ENCODE data around the gene RAB20.
"Not testable (repeated sequence)": the region's sequence is repeated elsewhere in the genome, so short reads cannot be mapped to it uniquely, and the experiment has no call there.

Gene RAB20

GRCh38 chr13:110554946-110555345 lies 6.6 kb downstream of the RAB20 start:
- no peak for DNase-seq (ENCODE audit: low read depth in 2 of 2)

GRCh38 chr13:110554227-110554836 lies 7.2 kb downstream of the RAB20 start:
- no peak for DNase-seq (ENCODE audit: low read depth in 2 of 2)

- DNase-seq (ENCODE audit: low read depth in 2 of 2) = no peak
These were observed 8.1 kb downstream of the RAB20 start for GRCh38 chr13:110553417-110553816.

GRCh38 chr13:110552767-110553166 lies 8.8 kb downstream of the RAB20 start:
- no peak for DNase-seq (ENCODE audit: low read depth in 2 of 2)

- DNase-seq (ENCODE audit: low read depth in 2 of 2) = no peak
These were observed 10.2 kb downstream of the RAB20 start for GRCh38 chr13:110551284-110551683.

- no peak for DNase-seq (ENCODE audit: low read depth in 2 of 2)
These were observed 11.7 kb downstream of the RAB20 start for GRCh38 chr13:110549795-110550160.

- DNase-seq (ENCODE audit: low read depth in 2 of 2) = no peak
These were observed 12.4 kb downstream of the RAB20 start for GRCh38 chr13:110548891-110549794.

- peak; percentile 53 to 54 for DNase-seq (ENCODE audit: low read depth in 2 of 2)
These were observed 14.6 kb downstream of the RAB20 start for GRCh38 chr13:110546926-110547325.

- DNase-seq (ENCODE audit: low read depth in 2 of 2) = no peak
These were observed 15.1 kb downstream of the RAB20 start for GRCh38 chr13:110546378-110546777.

GRCh38 chr13:110542169-110542796 lies 19.2 kb downstream of the RAB20 start:
- no peak for DNase-seq (ENCODE audit: low read depth in 2 of 2)

GRCh38 chr13:110541526-110541920 lies 20.0 kb downstream of the RAB20 start:
- DNase-seq (ENCODE audit: low read depth in 2 of 2) = no peak

GRCh38 chr13:110540871-110541525 lies 20.5 kb downstream of the RAB20 start:
- DNase-seq (ENCODE audit: low read depth in 2 of 2) = no peak

- DNase-seq (ENCODE audit: low read depth in 2 of 2) = no peak
These were observed 21.6 kb downstream of the RAB20 start for GRCh38 chr13:110539894-110540293.

- no peak for DNase-seq (ENCODE audit: low read depth in 2 of 2)
These were observed 22.9 kb downstream of the RAB20 start for GRCh38 chr13:110538632-110539031.

GRCh38 chr13:110536006-110536693 lies 25.4 kb downstream of the RAB20 start:
- DNase-seq (ENCODE audit: low read depth in 2 of 2) = no peak

GRCh38 chr13:110535526-110535925 lies 26.0 kb downstream of the RAB20 start:
- DNase-seq (ENCODE audit: low read depth in 2 of 2) = no peak

- no peak for DNase-seq (ENCODE audit: low read depth in 2 of 2)
These were observed 27.5 kb downstream of the RAB20 start for GRCh38 chr13:110533771-110534670.

- DNase-seq (ENCODE audit: low read depth in 2 of 2) = not testable (repeated sequence)
These were observed 29.3 kb downstream of the RAB20 start for GRCh38 chr13:110532258-110532657.

- no peak for DNase-seq (ENCODE audit: low read depth in 2 of 2)
These were observed 29.8 kb downstream of the RAB20 start for GRCh38 chr13:110531671-110532083.

GRCh38 chr13:110531100-110531499 lies 30.4 kb downstream of the RAB20 start:
- no peak for DNase-seq (ENCODE audit: low read depth in 2 of 2)

Data from fibroblast of skin of left biceps (primary cell).